Large intestine (tissue), 3 donors: ENCODE results near the gene RNF217. TPM values are rescaled to one million over a fixed set of nuclear protein-coding genes. Genes with fewer than 3 reads are reported as not detected.

Experiments
- DNase-seq, 2 donors: peaks; one replicate each; pipeline versions ENCODE4 v3.0.0 to v3.0.0-alpha.2; 2013
- H3K27ac ChIP-seq: one replicate; pipeline ENCODE4 v1.5.1; 2013; ENCODE audit warnings: low read length
- H3K27me3 ChIP-seq: 2 replicates; pipeline ENCODE4 v1.6.1; 2013; ENCODE audit warnings: low read length; ENCODE audit not compliant: control insufficient read depth, insufficient read depth
- H3K36me3 ChIP-seq: 2 replicates; pipeline ENCODE4 v1.6.1; 2013; ENCODE audit warnings: low read length; ENCODE audit not compliant: control insufficient read depth, insufficient read depth
- H3K4me1 ChIP-seq: one replicate; pipeline ENCODE4 v1.6.1; 2013; ENCODE audit warnings: low read length; ENCODE audit not compliant: control insufficient read depth, insufficient read depth
- H3K4me3 ChIP-seq: one replicate; pipeline ENCODE4 v1.5.1; 2013; ENCODE audit warnings: low read length
- H3K9me3 ChIP-seq: one replicate; pipeline ENCODE4 v1.6.1; 2013; ENCODE audit warnings: mild to moderate bottlenecking, low read depth, low read length, moderate library complexity; ENCODE audit not compliant: control insufficient read depth
- WGBS: methylation state at CpG from one replicate; pipeline ENCODE4 v1.1.5; 2013; ENCODE audit warnings: low lambda C conversion rate; ENCODE audit not compliant: insufficient coverage; 5-methylcytosine and 5-hydroxymethylcytosine counted together
- polyA plus RNA-seq: library from polyadenylated mRNA; unstranded; fragments of 120-200 nt; gene quantifications from one replicate; pipeline ENCODE4 v1.2.1, GENCODE V29; 2013

Gene RNF217
- polyA plus RNA-seq, 1 donor = 20.0 TPM

DNA sequence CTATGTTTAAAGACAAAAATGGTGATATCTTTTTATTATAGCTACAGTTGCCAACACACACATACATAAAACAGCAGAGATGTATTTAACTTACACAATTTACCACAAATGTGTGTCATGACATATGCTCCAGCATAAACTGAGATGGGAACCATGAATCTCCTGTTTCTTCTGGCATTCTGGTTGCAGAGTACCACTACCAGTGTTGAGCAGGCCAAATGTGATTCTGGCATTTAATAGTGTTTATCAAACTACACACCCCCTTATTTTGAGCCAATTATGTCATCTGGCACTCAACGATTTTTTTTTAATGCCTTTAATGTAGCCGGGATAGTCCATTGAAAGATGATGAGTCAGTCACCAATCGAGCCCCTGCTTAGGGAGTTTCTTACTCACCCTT is 132.3 kb downstream of the RNF217 start:
- peaks cover 12% of the 10 kb centered on the region for H3K27me3 ChIP-seq
- no peaks in the 10 kb centered on the region for H3K4me1 ChIP-seq
- H3K9me3 ChIP-seq = no peaks in the 10 kb centered on the region
- no peak overlapping the region for H3K27ac ChIP-seq
- H3K4me3 ChIP-seq = no peak overlapping the region
- DNase-seq = no peak
- no CpG with 5 or more reads among the region's 3 CpGs for WGBS
- no peaks in the 10 kb centered on the region for H3K36me3 ChIP-seq

DNA sequence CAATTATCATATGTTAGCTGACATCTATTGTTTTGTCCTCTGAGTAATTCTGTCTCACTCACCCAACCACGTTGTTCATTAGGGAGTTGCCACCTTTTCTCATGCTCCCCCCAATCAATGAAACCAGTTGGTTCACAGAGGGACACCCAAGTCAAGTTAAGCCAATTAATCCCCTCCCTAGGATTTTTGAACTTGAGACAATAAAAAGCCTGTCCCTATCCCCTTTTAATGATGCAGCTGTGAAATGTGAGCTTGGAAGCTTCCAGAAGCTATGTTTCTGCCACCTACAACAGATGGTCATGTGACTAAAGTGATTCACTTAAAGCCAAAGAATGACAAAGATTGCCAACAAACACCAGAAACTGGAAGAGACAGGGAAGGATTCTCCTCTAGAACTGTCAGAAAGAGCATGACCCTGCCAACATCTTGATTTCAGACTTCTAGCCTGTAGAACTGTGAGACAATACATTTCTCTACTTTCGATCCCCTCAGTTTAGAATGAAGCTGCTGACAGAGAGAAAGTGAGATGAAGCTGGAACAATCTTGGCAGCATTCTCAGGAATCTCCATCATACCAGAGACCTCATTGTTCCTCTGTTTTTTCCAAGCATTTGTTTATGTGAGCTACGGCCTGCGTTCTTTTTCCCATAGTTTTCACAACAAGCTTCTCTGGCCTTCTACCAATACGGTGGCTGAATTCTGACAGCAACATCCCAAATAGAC is 133.5 kb downstream of the RNF217 start:
- Histone ChIP-seq H3K4me1 (no peaks in the 10 kb centered on the region), H3K27me3 (peaks cover 21% of the 10 kb centered on the region), H3K4me3 (no peak overlapping the region), H3K27ac (no peak overlapping the region), H3K36me3 (no peaks in the 10 kb centered on the region), H3K9me3 (no peaks in the 10 kb centered on the region)
- DNase-seq = peak in 1 of 2 donors; percentile 18
- 81% methylated on average over 4 of the region's 5 CpGs for WGBS

DNA sequence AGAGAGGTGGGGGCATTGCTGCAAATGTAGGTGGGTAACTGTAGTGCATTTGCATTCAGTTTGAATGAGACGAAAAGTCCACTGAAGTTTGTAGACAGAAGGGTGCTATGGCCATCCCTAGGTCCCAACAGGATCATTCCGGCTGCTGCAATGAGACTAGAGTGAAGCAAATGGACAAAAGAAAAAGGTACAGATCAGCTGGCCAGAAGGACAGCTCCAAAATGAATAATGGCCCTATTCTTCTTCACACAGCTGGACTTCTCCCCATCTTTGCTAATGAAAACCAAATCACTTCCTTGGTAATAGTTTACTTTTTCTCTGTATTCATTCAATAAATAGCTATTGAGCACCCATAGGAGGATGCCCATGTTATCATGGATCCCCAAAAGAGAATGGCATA is 134.9 kb downstream of the RNF217 start:
- H3K9me3 ChIP-seq = no peaks in the 10 kb centered on the region
- H3K4me1 ChIP-seq = no peaks in the 10 kb centered on the region
- DNase-seq = no peak
- H3K4me3 ChIP-seq = no peak overlapping the region
- no CpG with 5 or more reads among the region's 2 CpGs for WGBS
- no peak overlapping the region for H3K27ac ChIP-seq
- H3K36me3 ChIP-seq = no peaks in the 10 kb centered on the region
- H3K27me3 ChIP-seq = peaks cover 21% of the 10 kb centered on the region

DNA sequence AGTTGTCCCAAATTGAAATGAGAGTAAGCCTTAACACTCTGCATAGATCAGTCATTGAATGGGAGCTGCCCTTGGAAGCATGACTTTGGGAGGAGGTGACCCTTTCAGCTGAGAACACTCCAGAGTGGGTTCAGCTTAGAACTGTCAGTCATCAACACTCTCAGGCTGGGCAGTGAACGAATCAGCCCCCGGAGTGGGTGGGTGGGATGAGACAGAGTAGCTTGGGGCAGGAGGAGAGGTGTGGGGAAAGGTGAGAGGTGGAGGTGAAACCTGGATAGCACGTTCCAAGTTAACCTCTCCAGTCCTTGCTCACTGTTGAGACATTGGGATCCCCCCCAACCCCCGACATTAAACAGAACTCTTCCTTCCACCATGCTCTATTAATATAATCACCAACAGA is 136.0 kb downstream of the RNF217 start:
- no peaks in the 10 kb centered on the region for H3K4me1 ChIP-seq
- H3K27me3 ChIP-seq = peaks cover 21% of the 10 kb centered on the region
- H3K9me3 ChIP-seq = no peaks in the 10 kb centered on the region
- WGBS = no CpG with 5 or more reads among the region's 4 CpGs
- no peak overlapping the region for H3K27ac ChIP-seq
- DNase-seq = no peak
- H3K36me3 ChIP-seq = no peaks in the 10 kb centered on the region
- H3K4me3 ChIP-seq = no peak overlapping the region

DNA sequence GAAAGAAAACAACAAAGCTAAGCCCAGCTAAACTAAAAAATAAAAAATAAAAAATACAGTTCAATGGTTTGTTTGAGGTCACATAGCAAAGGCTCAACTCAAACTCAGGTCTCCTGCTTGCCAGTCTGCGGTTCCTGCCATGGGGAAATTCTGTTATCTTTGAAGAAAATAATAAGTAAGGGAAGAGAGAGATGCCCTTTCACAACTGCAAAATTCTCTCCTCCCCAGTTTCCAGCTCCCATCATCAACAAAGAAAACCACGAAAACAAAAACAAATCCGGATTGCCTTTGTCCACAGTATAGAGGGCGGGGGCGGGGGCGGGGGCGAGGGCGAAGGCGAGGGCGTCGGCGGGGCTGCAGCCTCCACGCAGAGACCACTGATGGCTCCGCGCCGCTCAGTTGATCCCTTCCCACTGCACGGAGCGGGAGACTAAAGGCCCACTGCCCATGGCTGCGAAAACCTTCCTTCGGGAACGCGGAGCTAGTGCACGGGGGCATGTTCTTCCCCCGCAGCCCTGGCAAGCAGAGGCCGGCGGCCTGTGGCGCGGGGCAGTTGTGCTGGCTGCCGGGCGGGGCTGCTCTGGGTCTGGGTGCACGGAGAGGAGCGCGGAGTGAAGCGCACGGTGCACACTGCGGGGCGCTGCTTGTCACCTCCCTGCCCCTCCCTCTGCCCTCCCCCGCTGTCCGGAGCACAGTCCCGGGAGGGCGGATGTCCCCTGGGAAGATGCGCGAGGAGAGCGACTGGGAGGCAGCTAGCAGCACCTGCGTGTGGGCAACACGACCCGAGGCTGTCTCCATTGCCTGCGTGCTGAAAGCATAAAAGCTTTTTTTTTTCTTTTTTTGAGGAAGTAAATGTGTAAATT is 137.2 kb downstream of the RNF217 start:
- Histone ChIP-seq H3K4me3 (peak overlapping the region; percentile 45), H3K27me3 (peaks cover 21% of the 10 kb centered on the region), H3K36me3 (no peaks in the 10 kb centered on the region), H3K9me3 (no peaks in the 10 kb centered on the region), H3K4me1 (no peaks in the 10 kb centered on the region), H3K27ac (no peak overlapping the region)
- peak; percentile 27 to 59 for DNase-seq
- no CpG with 5 or more reads among the region's 48 CpGs for WGBS

DNA sequence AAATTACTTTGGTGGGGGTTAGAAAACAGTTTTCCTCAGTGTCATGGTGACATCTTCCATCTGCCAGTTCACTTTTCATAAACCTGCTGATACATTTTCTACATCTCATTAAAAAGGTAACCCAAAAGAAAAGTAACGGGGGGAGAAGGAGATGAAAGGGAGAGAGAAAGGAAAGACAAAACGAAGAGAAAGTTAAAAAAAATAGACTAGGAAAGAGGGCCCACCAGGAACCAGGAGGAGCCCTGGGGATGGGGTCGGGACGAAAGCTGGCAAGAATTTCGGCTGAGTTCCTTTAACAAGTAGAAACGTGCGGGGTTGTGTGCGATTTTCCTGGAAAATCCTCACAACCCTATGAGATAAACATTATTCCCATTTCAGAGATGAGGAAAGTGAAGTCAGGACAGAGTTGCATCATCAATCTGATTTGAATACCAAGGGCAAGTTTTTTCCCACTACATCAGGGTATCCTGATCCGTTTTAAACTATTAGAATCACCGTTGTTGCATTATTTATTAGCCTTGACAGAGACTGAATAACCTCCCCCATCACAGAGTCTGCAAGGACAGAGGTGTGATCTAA is 137.9 kb downstream of the RNF217 start:
- no peak for DNase-seq
- Histone ChIP-seq H3K4me1 (no peaks in the 10 kb centered on the region), H3K36me3 (no peaks in the 10 kb centered on the region), H3K27ac (no peak overlapping the region), H3K9me3 (no peaks in the 10 kb centered on the region), H3K27me3 (peaks cover 21% of the 10 kb centered on the region), H3K4me3 (peak overlapping the region; percentile 45)
- 84% methylated on average over 3 of the region's 10 CpGs for WGBS

DNA sequence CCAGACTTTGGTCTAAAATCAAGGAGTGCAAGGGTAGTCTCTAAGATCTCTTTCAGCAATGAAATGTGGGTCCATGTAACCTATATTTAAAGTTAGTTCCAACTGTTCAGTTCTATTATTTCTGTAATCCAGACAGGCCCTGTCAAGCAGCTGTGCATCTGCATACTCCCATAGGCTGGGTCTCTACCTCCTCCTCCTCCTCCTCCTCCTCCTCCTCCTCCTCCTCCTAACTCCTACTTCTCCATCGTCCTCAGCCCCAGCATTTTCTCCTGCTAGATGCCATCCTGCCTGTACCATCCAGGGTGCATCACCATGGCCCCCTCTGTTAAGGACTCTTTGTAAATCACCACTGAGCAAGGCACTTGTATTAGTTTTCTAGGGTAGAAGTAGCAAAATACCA is 138.9 kb downstream of the RNF217 start:
- no CpG with 5 or more reads among the region's 1 CpG for WGBS
- H3K9me3 ChIP-seq = no peaks in the 10 kb centered on the region
- H3K4me3 ChIP-seq = no peak overlapping the region
- peaks cover 21% of the 10 kb centered on the region for H3K27me3 ChIP-seq
- no peaks in the 10 kb centered on the region for H3K4me1 ChIP-seq
- H3K36me3 ChIP-seq = no peaks in the 10 kb centered on the region
- H3K27ac ChIP-seq = no peak overlapping the region
- DNase-seq = no peak

DNA sequence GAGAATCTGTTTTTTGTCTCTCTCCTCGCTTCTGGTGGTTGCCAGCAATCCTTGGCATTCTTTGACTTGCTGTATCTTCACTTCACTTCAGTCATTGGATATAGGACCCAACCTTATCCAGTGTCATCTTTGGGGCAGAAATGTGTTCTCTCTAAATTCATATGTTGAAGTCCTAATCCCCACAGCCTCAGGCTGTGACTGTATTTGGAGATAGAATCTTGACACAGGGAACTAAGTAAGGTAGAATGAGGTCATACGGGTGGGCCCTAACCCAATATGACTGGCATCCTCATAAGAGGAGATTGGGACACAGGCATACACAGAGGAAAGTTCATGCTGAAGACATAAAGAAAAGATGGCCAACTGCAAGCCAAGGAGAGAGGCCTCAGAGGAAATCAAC is 139.4 kb downstream of the RNF217 start:
- no peak overlapping the region for H3K4me3 ChIP-seq
- DNase-seq = no peak
- H3K36me3 ChIP-seq = no peaks in the 10 kb centered on the region
- H3K9me3 ChIP-seq = no peaks in the 10 kb centered on the region
- H3K27ac ChIP-seq = no peak overlapping the region
- no peaks in the 10 kb centered on the region for H3K4me1 ChIP-seq
- peaks cover 21% of the 10 kb centered on the region for H3K27me3 ChIP-seq
- WGBS = no CpG with 5 or more reads among the region's 2 CpGs

DNA sequence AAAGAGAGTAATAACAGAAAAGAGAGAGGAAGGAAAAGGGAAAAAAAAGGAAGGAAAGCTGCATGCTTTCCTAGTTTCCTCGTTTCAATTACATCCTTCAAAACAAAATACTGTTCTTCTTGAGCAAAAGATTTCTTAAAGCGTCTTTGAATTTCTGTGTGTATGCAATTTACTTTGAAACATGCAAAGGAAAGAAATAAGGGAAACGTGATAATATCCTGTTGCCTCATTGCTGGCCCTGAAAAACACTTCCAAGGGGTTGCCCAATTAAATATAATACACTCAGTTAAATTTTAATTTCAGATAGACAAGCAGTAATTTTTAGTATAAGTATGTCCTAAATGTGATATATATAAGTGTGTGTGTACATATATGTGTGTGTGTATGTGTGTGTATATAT is 140.2 kb downstream of the RNF217 start:
- Histone ChIP-seq H3K36me3 (no peaks in the 10 kb centered on the region), H3K9me3 (no peaks in the 10 kb centered on the region), H3K4me1 (no peaks in the 10 kb centered on the region), H3K27ac (no peak overlapping the region), H3K27me3 (peaks cover 18% of the 10 kb centered on the region), H3K4me3 (no peak overlapping the region)
- WGBS = 100% methylated on average over 1 of the region's 3 CpGs
- DNase-seq = no peak

DNA sequence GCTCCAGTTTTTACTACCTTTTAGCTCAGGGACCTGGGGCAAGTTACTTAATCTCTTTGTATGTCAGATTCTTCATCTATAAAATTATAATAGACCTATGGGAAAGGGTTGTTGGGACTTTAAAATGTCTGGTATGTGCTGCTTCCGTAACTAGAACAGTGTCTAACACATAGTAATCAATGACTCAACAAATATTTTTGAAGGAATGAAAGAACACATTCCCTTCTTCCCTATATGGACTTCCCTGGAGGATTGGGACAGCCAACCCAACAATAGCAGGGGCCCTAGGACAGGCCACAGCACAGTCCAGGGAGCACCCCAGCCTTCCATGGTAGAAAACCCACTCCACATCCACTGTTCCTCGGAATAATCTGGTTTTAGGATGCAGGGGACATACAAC is 140.7 kb downstream of the RNF217 start:
- WGBS = no CpG with 5 or more reads among the region's 2 CpGs
- no peak for DNase-seq
- H3K27me3 ChIP-seq = peaks cover 18% of the 10 kb centered on the region
- H3K36me3 ChIP-seq = no peaks in the 10 kb centered on the region
- no peaks in the 10 kb centered on the region for H3K9me3 ChIP-seq
- H3K27ac ChIP-seq = no peak overlapping the region
- no peak overlapping the region for H3K4me3 ChIP-seq
- H3K4me1 ChIP-seq = no peaks in the 10 kb centered on the region
